Colonic mucosa (tissue), 4 donors: Measurements from ENCODE around the gene ZBTB25. TPM values are rescaled to one million over a fixed set of nuclear protein-coding genes. Genes with fewer than 3 reads are reported as not detected.

Experiments used
- DNase-seq: peaks from one replicate; pipeline ENCODE4 v3.0.0-alpha.2; 2020
- H3K27ac ChIP-seq: fragments of 200-600 bp; one replicate; pipeline ENCODE4 v1.8.0; 2021
- H3K27me3 ChIP-seq: fragments of 200-600 bp; one replicate; pipeline ENCODE4 v1.8.0; 2021
- H3K36me3 ChIP-seq: fragments of 200-600 bp; one replicate; pipeline ENCODE4 v1.8.0; 2021
- H3K4me1 ChIP-seq: fragments of 200-600 bp; one replicate; pipeline ENCODE4 v1.8.0; 2021; ENCODE audit warnings: mild to moderate bottlenecking
- H3K4me3 ChIP-seq: fragments of 200-600 bp; one replicate; pipeline ENCODE4 v1.8.0; 2021
- H3K9ac ChIP-seq, 2 donors: one replicate each; pipeline ENCODE4 v1.7.0; 2013; ENCODE audit warnings: control low read depth in 2 of 2, low read depth in 2 of 2, low read length in 2 of 2
- H3K9me3 ChIP-seq: fragments of 200-600 bp; one replicate; pipeline ENCODE4 v1.8.0; 2021
- intact Hi-C: fragments of 100-400 bp; cut with DNase I; formaldehyde crosslinking; loops from one replicate; pipeline ENCODE4 v1.14.1; 2022
- total RNA-seq, 2 donors: library from RNA; stranded (reverse); fragmentation: NEBNext Ultra II Directional in 1 of 2; extraction: Animal tissue kit (Norgen Biotek cat#: 25700) in 1 of 2; gene quantifications; one replicate each; pipeline ENCODE4 v1.2.1, GENCODE V29; 2021
- TF ChIP-seq, protein P1 (sequence below): fragments of 200-600 bp; IDR thresholded peaks from one replicate; pipeline ENCODE4 v1.8.0; 2022; ENCODE audit warnings: antibody characterized with exemption, mild to moderate bottlenecking
- donor health status: healthy.
- donor health status: DM: no; HTN: no; CAD: no.
- donor health status: DM: no; HTN: no; CAD: no.

ZBTB25 gene
- total RNA-seq, 2 donors from 2014 or later, result 5.6 to 6.1 TPM

DNA sequence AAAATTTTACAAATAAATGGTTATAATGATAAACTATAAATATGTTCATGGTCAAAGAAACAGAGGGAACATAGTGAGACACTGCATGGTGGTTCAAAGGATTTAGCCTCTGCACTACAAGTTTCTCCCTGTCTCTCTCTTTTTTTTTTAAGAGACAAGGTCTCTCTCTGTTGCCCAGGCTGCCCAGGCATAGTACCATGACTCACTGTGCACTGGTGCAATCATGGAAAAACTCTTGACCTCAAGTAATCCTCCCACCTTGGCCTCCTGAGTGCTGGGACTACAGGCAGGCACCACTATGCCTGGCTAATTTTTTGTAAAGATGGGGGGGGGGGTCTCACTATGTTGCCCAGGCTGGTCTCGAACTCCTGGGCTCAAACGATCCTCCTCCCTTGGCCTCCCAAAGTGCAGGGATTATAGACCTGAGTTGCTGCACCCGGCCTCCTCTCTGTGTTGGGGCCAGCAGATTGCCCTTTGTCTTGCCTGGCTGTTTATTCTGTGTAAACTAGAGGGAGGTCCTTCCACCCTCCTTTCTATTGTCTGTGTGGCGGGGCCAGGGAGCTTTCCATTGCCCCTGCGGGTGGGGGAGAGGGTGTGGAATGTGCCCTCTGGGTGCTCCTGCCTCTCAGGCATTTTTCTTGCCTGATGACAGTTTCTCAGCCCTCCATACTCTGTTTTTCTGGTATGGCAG, 93.4 kb downstream of the ZBTB25 start:
- Histone ChIP-seq H3K27me3 (no peaks in the 10 kb centered on the region), H3K9me3 (no peaks in the 10 kb centered on the region), H3K4me3 (no peak overlapping the region), H3K9ac (no peak overlapping the region), H3K4me1 (no peaks in the 10 kb centered on the region), H3K36me3 (no peaks in the 10 kb centered on the region), H3K27ac (no peak overlapping the region)
- DNase-seq, result no peak
- intact Hi-C loops, result no loop called here
- TF ChIP-seq, protein P1, sequence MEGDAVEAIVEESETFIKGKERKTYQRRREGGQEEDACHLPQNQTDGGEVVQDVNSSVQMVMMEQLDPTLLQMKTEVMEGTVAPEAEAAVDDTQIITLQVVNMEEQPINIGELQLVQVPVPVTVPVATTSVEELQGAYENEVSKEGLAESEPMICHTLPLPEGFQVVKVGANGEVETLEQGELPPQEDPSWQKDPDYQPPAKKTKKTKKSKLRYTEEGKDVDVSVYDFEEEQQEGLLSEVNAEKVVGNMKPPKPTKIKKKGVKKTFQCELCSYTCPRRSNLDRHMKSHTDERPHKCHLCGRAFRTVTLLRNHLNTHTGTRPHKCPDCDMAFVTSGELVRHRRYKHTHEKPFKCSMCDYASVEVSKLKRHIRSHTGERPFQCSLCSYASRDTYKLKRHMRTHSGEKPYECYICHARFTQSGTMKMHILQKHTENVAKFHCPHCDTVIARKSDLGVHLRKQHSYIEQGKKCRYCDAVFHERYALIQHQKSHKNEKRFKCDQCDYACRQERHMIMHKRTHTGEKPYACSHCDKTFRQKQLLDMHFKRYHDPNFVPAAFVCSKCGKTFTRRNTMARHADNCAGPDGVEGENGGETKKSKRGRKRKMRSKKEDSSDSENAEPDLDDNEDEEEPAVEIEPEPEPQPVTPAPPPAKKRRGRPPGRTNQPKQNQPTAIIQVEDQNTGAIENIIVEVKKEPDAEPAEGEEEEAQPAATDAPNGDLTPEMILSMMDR, result no peak

DNA sequence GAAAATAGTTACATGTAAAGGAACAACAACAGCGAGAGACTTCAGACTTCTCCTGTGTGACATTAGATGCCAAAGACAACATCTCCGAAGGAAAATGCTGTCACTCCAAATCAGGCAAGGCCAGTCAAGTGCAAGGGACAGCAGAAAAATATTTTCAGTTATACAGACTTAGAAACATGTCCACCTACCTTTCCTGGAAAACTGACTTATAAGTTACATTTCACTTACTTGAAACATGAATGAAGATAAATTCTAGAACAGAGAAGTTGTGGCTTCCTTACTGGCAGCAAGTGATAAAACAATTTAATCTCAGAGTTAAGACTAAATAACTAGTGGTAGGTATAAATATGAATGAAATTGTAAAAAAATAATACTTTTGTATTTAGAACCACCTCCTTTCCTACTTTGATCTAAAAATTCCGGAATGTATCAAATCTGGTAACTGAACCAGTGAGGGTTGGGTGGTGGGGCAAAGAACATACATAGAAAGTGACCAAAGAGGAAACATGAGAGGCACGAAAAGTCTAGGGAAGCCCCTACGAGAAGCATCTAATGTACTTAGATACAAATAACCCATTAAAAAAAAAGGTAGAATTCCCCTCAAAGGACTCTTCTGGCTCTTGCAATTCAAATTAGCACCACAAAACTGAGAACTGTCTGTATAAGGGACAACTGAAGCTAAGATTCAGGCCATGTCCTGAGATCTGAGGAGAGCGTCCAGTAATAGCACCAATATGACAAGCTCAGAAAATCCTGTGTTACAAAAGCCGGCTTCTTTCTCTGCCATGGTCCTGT, 94.3 kb downstream of the ZBTB25 start:
- H3K4me3 ChIP-seq, result no peak overlapping the region
- TF ChIP-seq, protein P1, result no peak
- DNase-seq, result no peak
- H3K9ac ChIP-seq, result no peak overlapping the region
- intact Hi-C loops, result no loop called here
- H3K27ac ChIP-seq, result no peak overlapping the region
- no peaks in the 10 kb centered on the region for H3K36me3 ChIP-seq
- H3K9me3 ChIP-seq, result no peaks in the 10 kb centered on the region
- no peaks in the 10 kb centered on the region for H3K27me3 ChIP-seq
- H3K4me1 ChIP-seq, result no peaks in the 10 kb centered on the region

DNA sequence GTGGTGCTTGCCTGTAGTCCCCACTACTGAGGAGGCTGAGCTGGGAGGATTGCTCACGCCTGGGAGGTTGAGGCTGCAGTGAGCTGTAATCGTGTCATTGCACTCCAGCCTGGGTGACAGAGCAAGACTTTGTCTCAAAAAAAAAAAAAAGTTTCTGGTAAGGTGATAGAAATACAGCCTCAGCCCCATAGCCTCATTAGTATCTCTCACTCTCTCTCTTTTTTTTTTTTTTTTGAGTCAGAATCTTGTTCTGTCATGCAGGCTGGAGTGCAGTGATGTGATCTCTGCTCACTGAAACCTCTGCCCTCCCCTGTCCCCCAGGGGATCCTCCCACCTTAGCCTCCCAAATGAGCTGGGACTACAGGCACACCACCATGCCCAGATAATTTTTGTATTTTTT, 96.3 kb downstream of the ZBTB25 start:
- Histone ChIP-seq H3K27ac (no peak overlapping the region), H3K9me3 (no peaks in the 10 kb centered on the region), H3K4me1 (no peaks in the 10 kb centered on the region), H3K36me3 (no peaks in the 10 kb centered on the region), H3K27me3 (no peaks in the 10 kb centered on the region), H3K4me3 (no peak overlapping the region), H3K9ac (no peak overlapping the region)
- TF ChIP-seq, protein P1, result no peak
- DNase-seq, result no peak
- intact Hi-C loops, result no loop called here

DNA sequence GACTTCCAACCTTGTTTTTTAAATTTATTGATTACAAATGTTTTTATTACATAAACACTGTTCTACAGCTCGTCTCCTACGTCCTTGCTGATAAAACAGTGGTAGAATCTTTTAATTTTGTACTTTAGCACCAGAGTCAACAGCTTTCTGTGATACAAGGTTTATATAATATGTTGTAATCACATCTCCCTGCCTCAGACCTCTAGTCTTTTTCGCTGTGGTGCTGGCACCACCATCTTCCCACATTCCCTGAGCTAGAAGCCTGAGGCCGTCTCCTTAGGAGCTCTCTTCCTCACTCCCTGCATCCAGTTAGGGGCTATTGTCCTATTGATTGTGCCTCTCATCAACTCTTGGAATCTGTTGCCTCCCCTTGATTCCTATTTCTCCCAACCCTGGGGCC, 98.3 kb downstream of the ZBTB25 start:
- Histone ChIP-seq H3K27me3 (no peaks in the 10 kb centered on the region), H3K36me3 (no peaks in the 10 kb centered on the region), H3K9me3 (no peaks in the 10 kb centered on the region), H3K27ac (no peak overlapping the region), H3K4me1 (no peaks in the 10 kb centered on the region), H3K9ac (no peak overlapping the region), H3K4me3 (no peak overlapping the region)
- TF ChIP-seq, protein P1, result no peak
- DNase-seq, result no peak
- intact Hi-C loops, result no loop called here

DNA sequence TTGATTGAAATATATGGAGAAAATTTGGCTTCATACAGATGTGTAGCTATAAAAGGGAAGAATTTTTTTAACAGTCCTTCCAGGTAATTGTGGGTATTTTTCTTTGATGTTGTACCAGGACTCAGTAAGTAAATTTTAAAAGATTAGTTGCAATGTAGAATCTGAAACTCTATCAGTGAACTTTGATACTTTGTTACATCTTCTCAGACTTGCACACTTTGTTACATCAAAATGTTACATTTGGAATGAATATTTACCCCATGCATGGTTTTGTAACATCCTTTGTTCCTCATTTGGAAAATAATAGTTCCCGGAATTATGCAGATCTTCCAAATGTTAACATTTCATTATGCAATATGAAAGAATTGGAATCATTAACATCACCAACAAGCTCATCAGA, 101.7 kb downstream of the ZBTB25 start:
- H3K27me3 ChIP-seq, result no peaks in the 10 kb centered on the region
- H3K27ac ChIP-seq, result no peak overlapping the region
- TF ChIP-seq, protein P1, result no peak
- intact Hi-C loops, result no loop called here
- DNase-seq, result no peak
- H3K36me3 ChIP-seq, result no peaks in the 10 kb centered on the region
- H3K9ac ChIP-seq, result no peak overlapping the region
- no peaks in the 10 kb centered on the region for H3K9me3 ChIP-seq
- H3K4me3 ChIP-seq, result no peak overlapping the region
- H3K4me1 ChIP-seq, result no peaks in the 10 kb centered on the region
